ENCODE data around the gene INPP5D.
"Not testable (repeated sequence)": the region's sequence is repeated elsewhere in the genome, so short reads cannot be mapped to it uniquely, and the experiment has no call there.

The INPP5D gene

DNA sequence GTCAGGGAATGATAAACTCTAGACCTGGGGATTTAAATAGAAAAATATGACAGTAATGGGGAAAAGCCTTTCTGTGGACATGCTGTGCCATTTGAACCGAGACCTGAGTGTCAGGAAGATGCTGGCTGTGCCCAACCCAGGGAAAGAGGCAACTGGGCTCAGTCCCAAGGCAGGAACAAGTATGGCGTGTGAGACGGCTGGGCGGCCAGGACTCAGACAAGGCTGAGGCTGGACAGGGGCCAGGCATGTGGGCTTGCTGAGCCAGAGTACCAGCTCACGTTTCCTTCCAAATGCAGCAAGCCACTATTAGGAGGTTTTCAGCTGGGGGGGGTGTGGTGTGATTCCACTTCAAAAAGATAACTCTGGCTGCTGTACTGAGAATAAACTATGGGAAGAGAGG is 92.4 kb downstream of the INPP5D start:
- Histone ChIP-seq H2BK15ac (ENCODE audit: low read length) (no peak overlapping the region), H3K4me2 (ENCODE audit: insufficient read depth, low read length, poor library complexity, severe bottlenecking) (no peak overlapping the region), H4K8ac (ENCODE audit: low read depth, low read length) (no peak overlapping the region), H3K79me1 (ENCODE audit: low read depth, low read length) (no peaks in the 10 kb centered on the region), H3K23ac (ENCODE audit: low read depth, low read length, poor library complexity) (no peak overlapping the region), H2AFZ (ENCODE audit: low read length) (no peak overlapping the region), H4K91ac (ENCODE audit: low read depth, low read length, poor library complexity) (no peak overlapping the region), H3K4me1 (ENCODE audit: control insufficient read depth in 2 of 2, insufficient read depth in 1 of 2, low read depth in 1 of 2, low read length in 2 of 2) (no peaks in the 10 kb centered on the region), H2BK12ac (ENCODE audit: low read length) (no peak overlapping the region), H3K18ac (ENCODE audit: low read length) (no peak overlapping the region), H3K27me3 (ENCODE audit: control insufficient read depth in 3 of 3, insufficient read depth in 3 of 3, low read depth in 1 of 3, low read length in 3 of 3) (no peaks in the 10 kb centered on the region), H2BK5ac (ENCODE audit: low read length) (no peak overlapping the region), H3K4me3 (ENCODE audit: low read length in 2 of 2) (no peak overlapping the region), H2BK120ac (ENCODE audit: low read depth, low read length) (no peak overlapping the region), H3K9ac (ENCODE audit: low read depth, low read length, poor library complexity) (no peak overlapping the region), H2AK5ac (ENCODE audit: low read depth, low read length) (no peak overlapping the region), H3K9me3 (replicated peaks in 1 of 2; ENCODE audit: control insufficient read depth in 2 of 2, insufficient read depth in 1 of 2, low read depth in 1 of 2, low read length in 2 of 2) (no peaks in the 10 kb centered on the region), H3K27ac (replicated peaks; ENCODE audit: low read length) (no peak overlapping the region), H3K14ac (ENCODE audit: low read length) (no peak overlapping the region), H3K36me3 (replicated peaks in 1 of 2; ENCODE audit: control insufficient read depth in 2 of 2, insufficient read depth in 2 of 2, low read length in 2 of 2) (no peaks in the 10 kb centered on the region), H3K4ac (ENCODE audit: low read length) (no peak overlapping the region)
- WGBS, 2 donors (ENCODE audit: extremely low coverage in 2 of 2, insufficient read length in 2 of 2, insufficient replicate concordance in 1 of 2) = no CpG with 5 or more reads among the region's 5 CpGs
- no peak for DNase-seq (ENCODE audit: low spot score)

DNA sequence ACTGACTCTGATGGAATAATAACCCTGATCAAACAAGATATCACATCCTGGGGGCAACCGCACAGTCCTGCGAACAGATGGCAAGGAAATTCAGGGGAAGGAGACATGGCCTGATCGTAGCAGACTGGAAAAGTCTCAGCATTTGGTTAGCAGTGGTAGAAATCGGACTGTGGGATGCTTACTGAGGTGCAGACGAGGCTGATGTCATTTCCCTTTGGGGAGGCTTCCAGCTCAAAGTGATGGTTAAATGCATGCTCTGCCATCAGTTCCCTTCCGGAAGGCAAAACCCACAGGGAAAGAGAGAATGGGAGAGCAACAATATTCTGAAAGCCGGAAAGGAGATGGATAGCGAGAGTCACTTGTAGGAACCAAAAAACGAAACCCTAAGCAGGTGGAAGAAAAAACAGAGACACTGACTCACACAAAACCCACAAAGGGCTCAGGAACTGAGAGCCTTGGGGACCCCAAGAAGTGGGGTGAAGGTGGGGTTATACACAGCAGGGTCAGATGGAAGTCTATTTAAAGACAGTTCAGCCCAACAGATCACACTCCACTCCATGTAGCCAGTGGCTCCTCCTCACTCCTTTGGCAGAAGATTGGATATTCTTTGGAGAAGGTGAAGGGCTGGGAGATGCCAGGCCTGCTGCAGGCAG is 93.1 kb downstream of the INPP5D start:
- Histone ChIP-seq H3K4me2 (ENCODE audit: insufficient read depth, low read length, poor library complexity, severe bottlenecking) (no peak overlapping the region), H2BK120ac (ENCODE audit: low read depth, low read length) (no peak overlapping the region), H3K23ac (ENCODE audit: low read depth, low read length, poor library complexity) (no peak overlapping the region), H3K9me3 (replicated peaks in 1 of 2; ENCODE audit: control insufficient read depth in 2 of 2, insufficient read depth in 1 of 2, low read depth in 1 of 2, low read length in 2 of 2) (no peaks in the 10 kb centered on the region), H3K4ac (ENCODE audit: low read length) (no peak overlapping the region), H3K36me3 (replicated peaks in 1 of 2; ENCODE audit: control insufficient read depth in 2 of 2, insufficient read depth in 2 of 2, low read length in 2 of 2) (no peaks in the 10 kb centered on the region), H3K27me3 (ENCODE audit: control insufficient read depth in 3 of 3, insufficient read depth in 3 of 3, low read depth in 1 of 3, low read length in 3 of 3) (no peaks in the 10 kb centered on the region), H2BK12ac (ENCODE audit: low read length) (no peak overlapping the region), H3K4me3 (ENCODE audit: low read length in 2 of 2) (no peak overlapping the region), H3K18ac (ENCODE audit: low read length) (no peak overlapping the region), H3K79me1 (ENCODE audit: low read depth, low read length) (no peaks in the 10 kb centered on the region), H2AFZ (ENCODE audit: low read length) (no peak overlapping the region), H3K4me1 (ENCODE audit: control insufficient read depth in 2 of 2, insufficient read depth in 1 of 2, low read depth in 1 of 2, low read length in 2 of 2) (no peaks in the 10 kb centered on the region), H4K91ac (ENCODE audit: low read depth, low read length, poor library complexity) (no peak overlapping the region), H3K27ac (replicated peaks; ENCODE audit: low read length) (no peak overlapping the region), H3K14ac (ENCODE audit: low read length) (no peak overlapping the region), H2AK5ac (ENCODE audit: low read depth, low read length) (no peak overlapping the region), H4K8ac (ENCODE audit: low read depth, low read length) (no peak overlapping the region), H2BK15ac (ENCODE audit: low read length) (no peak overlapping the region), H3K9ac (ENCODE audit: low read depth, low read length, poor library complexity) (no peak overlapping the region), H2BK5ac (ENCODE audit: low read length) (no peak overlapping the region)
- no CpG with 5 or more reads among the region's 9 CpGs for WGBS, 2 donors (ENCODE audit: extremely low coverage in 2 of 2, insufficient read length in 2 of 2, insufficient replicate concordance in 1 of 2)
- no peak for DNase-seq (ENCODE audit: low spot score)

DNA sequence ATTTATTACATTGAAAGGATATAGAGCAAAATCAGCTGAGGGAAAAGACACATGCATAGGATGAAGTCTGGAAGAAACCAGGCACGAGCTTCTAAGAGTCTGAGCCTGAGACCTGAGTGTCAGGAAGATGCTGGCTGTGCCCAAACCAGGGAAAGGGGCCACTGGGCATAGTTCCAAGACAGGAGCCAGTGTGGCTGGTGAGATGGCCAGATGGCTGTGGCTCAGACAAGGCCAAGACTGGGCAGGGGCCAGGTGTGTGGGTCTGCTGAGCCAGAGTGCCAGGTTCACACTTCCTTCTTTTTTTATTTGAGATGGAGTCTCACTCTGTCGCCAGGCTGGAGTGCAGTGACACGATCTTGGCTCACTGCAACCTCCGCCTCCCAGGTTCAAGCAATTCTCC is 95.9 kb downstream of the INPP5D start:
- WGBS, 2 donors (ENCODE audit: extremely low coverage in 2 of 2, insufficient read length in 2 of 2, insufficient replicate concordance in 1 of 2) = no CpG with 5 or more reads among the region's 4 CpGs
- no peak overlapping the region for H4K91ac ChIP-seq (ENCODE audit: low read depth, low read length, poor library complexity)

GRCh38 chr2:233156461-233156860 is 96.3 kb downstream of the INPP5D start:
- not testable (repeated sequence) for H3K4me3 ChIP-seq (ENCODE audit: low read length in 2 of 2); H2BK15ac ChIP-seq (ENCODE audit: low read length); H2AK5ac ChIP-seq (ENCODE audit: low read depth, low read length); H3K4me1 ChIP-seq (ENCODE audit: control insufficient read depth in 2 of 2, insufficient read depth in 1 of 2, low read depth in 1 of 2, low read length in 2 of 2); H3K4me2 ChIP-seq (ENCODE audit: insufficient read depth, low read length, poor library complexity, severe bottlenecking); H4K8ac ChIP-seq (ENCODE audit: low read depth, low read length); H2BK12ac ChIP-seq (ENCODE audit: low read length); H2AFZ ChIP-seq (ENCODE audit: low read length); H3K14ac ChIP-seq (ENCODE audit: low read length); H2BK120ac ChIP-seq (ENCODE audit: low read depth, low read length); H3K27ac ChIP-seq (replicated peaks; ENCODE audit: low read length); H3K9me3 ChIP-seq (replicated peaks in 1 of 2; ENCODE audit: control insufficient read depth in 2 of 2, insufficient read depth in 1 of 2, low read depth in 1 of 2, low read length in 2 of 2); H3K9ac ChIP-seq (ENCODE audit: low read depth, low read length, poor library complexity); DNase-seq (ENCODE audit: low spot score); H3K27me3 ChIP-seq (ENCODE audit: control insufficient read depth in 3 of 3, insufficient read depth in 3 of 3, low read depth in 1 of 3, low read length in 3 of 3); H2BK5ac ChIP-seq (ENCODE audit: low read length); H3K18ac ChIP-seq (ENCODE audit: low read length); H3K79me1 ChIP-seq (ENCODE audit: low read depth, low read length); H3K23ac ChIP-seq (ENCODE audit: low read depth, low read length, poor library complexity); H4K91ac ChIP-seq (ENCODE audit: low read depth, low read length, poor library complexity); H3K4ac ChIP-seq (ENCODE audit: low read length); H3K36me3 ChIP-seq (replicated peaks in 1 of 2; ENCODE audit: control insufficient read depth in 2 of 2, insufficient read depth in 2 of 2, low read length in 2 of 2)
- WGBS, 2 donors (ENCODE audit: extremely low coverage in 2 of 2, insufficient read length in 2 of 2, insufficient replicate concordance in 1 of 2) = no CpG with 5 or more reads among the region's 5 CpGs

More for the DNA sequence above, 95.9 kb downstream of the INPP5D start:
- Histone ChIP-seq H2AK5ac (ENCODE audit: low read depth, low read length) (no peak overlapping the region), H3K4me1 (ENCODE audit: control insufficient read depth in 2 of 2, insufficient read depth in 1 of 2, low read depth in 1 of 2, low read length in 2 of 2) (no peaks in the 10 kb centered on the region), H3K9ac (ENCODE audit: low read depth, low read length, poor library complexity) (no peak overlapping the region), H3K36me3 (replicated peaks in 1 of 2; ENCODE audit: control insufficient read depth in 2 of 2, insufficient read depth in 2 of 2, low read length in 2 of 2) (no peaks in the 10 kb centered on the region), H3K14ac (ENCODE audit: low read length) (no peak overlapping the region), H3K27ac (replicated peaks; ENCODE audit: low read length) (no peak overlapping the region), H3K79me1 (ENCODE audit: low read depth, low read length) (no peaks in the 10 kb centered on the region), H3K4me2 (ENCODE audit: insufficient read depth, low read length, poor library complexity, severe bottlenecking) (no peak overlapping the region), H3K9me3 (replicated peaks in 1 of 2; ENCODE audit: control insufficient read depth in 2 of 2, insufficient read depth in 1 of 2, low read depth in 1 of 2, low read length in 2 of 2) (no peaks in the 10 kb centered on the region), H3K4ac (ENCODE audit: low read length) (no peak overlapping the region), H4K8ac (ENCODE audit: low read depth, low read length) (no peak overlapping the region), H2BK5ac (ENCODE audit: low read length) (no peak overlapping the region), H3K18ac (ENCODE audit: low read length) (no peak overlapping the region), H2BK120ac (ENCODE audit: low read depth, low read length) (no peak overlapping the region), H3K27me3 (ENCODE audit: control insufficient read depth in 3 of 3, insufficient read depth in 3 of 3, low read depth in 1 of 3, low read length in 3 of 3) (no peaks in the 10 kb centered on the region), H2BK12ac (ENCODE audit: low read length) (no peak overlapping the region), H2BK15ac (ENCODE audit: low read length) (no peak overlapping the region), H3K23ac (ENCODE audit: low read depth, low read length, poor library complexity) (no peak overlapping the region), H3K4me3 (ENCODE audit: low read length in 2 of 2) (no peak overlapping the region), H2AFZ (ENCODE audit: low read length) (no peak overlapping the region)
- no peak for DNase-seq (ENCODE audit: low spot score)

Measured in neuronal stem cell (in vitro differentiated cells).